GM23338 (cell line): ENCODE measurements around the gene CUEDC2. TPM values are rescaled to one million over a fixed set of nuclear protein-coding genes. Genes with fewer than 3 reads are reported as not detected.

Experiments
- ATAC-seq: fragments of 200-7000 bp; cut with Tn5 transposase; 3 replicates; pipeline ENCODE4 v1.9.1; 2020
- DNase-seq: peaks from one replicate; pipeline ENCODE4 v3.0.0-alpha.2; 2015; ENCODE audit warnings: low spot score
- H2AFZ ChIP-seq: fragments of 200-600 bp; sonication (generic); 2 replicates; pipeline ENCODE4 v1.8.0; 2016; ENCODE audit warnings: antibody characterized with exemption, mild to moderate bottlenecking, moderate library complexity
- H3F3A ChIP-seq: fragments of 200-600 bp; sonication (generic); replicated peaks from 2 replicates; pipeline ENCODE4 v1.8.0; 2017; ENCODE audit warnings: antibody characterized with exemption, mixed run types, low read depth
- H3K27ac ChIP-seq: fragments of 200-600 bp; sonication (generic); 2 replicates; pipeline ENCODE4 v1.6.1; 2016; ENCODE audit warnings: low read depth
- H3K27me3 ChIP-seq: fragments of 200-600 bp; sonication (generic); 2 replicates; pipeline ENCODE4 v1.8.0; 2016; ENCODE audit warnings: mild to moderate bottlenecking, mixed run types, moderate library complexity; ENCODE audit not compliant: insufficient read depth
- H3K36me3 ChIP-seq: fragments of 200-600 bp; sonication (generic); 2 replicates; pipeline ENCODE4 v1.8.0; 2016; ENCODE audit warnings: mild to moderate bottlenecking; ENCODE audit not compliant: insufficient read depth
- H3K4me1 ChIP-seq: fragments of 200-600 bp; sonication (generic); 2 replicates; pipeline ENCODE4 v1.8.0; 2016; ENCODE audit warnings: mild to moderate bottlenecking, moderate library complexity; ENCODE audit not compliant: insufficient read depth
- H3K4me2 ChIP-seq: fragments of 200-600 bp; sonication (generic); 2 replicates; pipeline ENCODE4 v1.7.1; 2017; ENCODE audit warnings: mixed run types
- H3K4me3 ChIP-seq: fragments of 200-600 bp; sonication (generic); 2 replicates; pipeline ENCODE4 v1.6.1; 2016; ENCODE audit warnings: mixed run types
- H3K79me2 ChIP-seq: fragments of 200-600 bp; sonication (generic); replicated peaks from 2 replicates; pipeline ENCODE4 v1.8.0; 2017; ENCODE audit warnings: mild to moderate bottlenecking; ENCODE audit not compliant: insufficient read depth
- H3K9me2 ChIP-seq: fragments of 200-600 bp; sonication (generic); 2 replicates; pipeline ENCODE4 v1.8.0; 2017; ENCODE audit not compliant: insufficient read depth
- H4K20me1 ChIP-seq: fragments of 200-600 bp; sonication (generic); replicated peaks from 2 replicates; pipeline ENCODE4 v1.8.0; 2017; ENCODE audit warnings: mild to moderate bottlenecking; ENCODE audit not compliant: insufficient read depth
- H3K27ac Mint-ChIP-seq: 2 replicates; pipeline ENCODE4 v1.8.0; 2020; ENCODE audit warnings: inconsistent platforms, mild to moderate bottlenecking, moderate library complexity, mixed read lengths
- H3K27me3 Mint-ChIP-seq: 3 replicates; pipeline ENCODE4 v1.8.0; 2022; ENCODE audit warnings: low read depth, mild to moderate bottlenecking, moderate library complexity, mixed read lengths, inconsistent platforms; ENCODE audit not compliant: insufficient read depth, poor library complexity
- H3K36me3 Mint-ChIP-seq: 3 replicates; pipeline ENCODE4 v1.8.0; 2021; ENCODE audit warnings: low read depth, mild to moderate bottlenecking, inconsistent platforms, moderate library complexity, mixed read lengths
- H3K4me1 Mint-ChIP-seq: 3 replicates; pipeline ENCODE4 v1.8.0; 2020; ENCODE audit warnings: mild to moderate bottlenecking, inconsistent platforms, mixed read lengths
- H3K4me3 Mint-ChIP-seq: 3 replicates; pipeline ENCODE4 v1.8.0; 2021; ENCODE audit warnings: moderate library complexity, mild to moderate bottlenecking, inconsistent platforms, mixed read lengths
- H3K9me3 Mint-ChIP-seq: 3 replicates; pipeline ENCODE4 v1.8.0; 2020; ENCODE audit warnings: moderate library complexity, mild to moderate bottlenecking, inconsistent platforms, mixed read lengths
- CREB1 ChIP-seq: fragments of 250-450 bp; sonication (Bioruptor Pico); IDR thresholded peaks from 2 replicates; pipeline ENCODE4 v1.5.0; 2020; ENCODE audit warnings: low read depth, mild to moderate bottlenecking, moderate library complexity
- CTCF ChIP-seq, 2 experiments: fragments of 200-600 bp in 1 of 2; sonication (generic) in 1 of 2; conservative IDR thresholded peaks; 2 replicates each; pipeline versions ENCODE4 v1.5.1 to v1.6.1; 2016 to 2017; ENCODE audit warnings: antibody characterized with exemption in 2 of 2, low read depth in 2 of 2, mild to moderate bottlenecking in 2 of 2, moderate library complexity in 1 of 2
- ETS1 ChIP-seq: IDR thresholded peaks from 2 replicates; pipeline ENCODE4 v1.6.1; 2016; ENCODE audit warnings: antibody characterized with exemption
- EZH2 ChIP-seq: fragments of 200-600 bp; sonication (generic); IDR thresholded peaks from one replicate; pipeline ENCODE4 v1.8.0; 2017; ENCODE audit warnings: antibody characterized with exemption, mild to moderate bottlenecking, low read depth; ENCODE audit not compliant: unreplicated experiment
- EZH2phosphoT487 ChIP-seq: fragments of 200-600 bp; sonication (generic); IDR thresholded peaks from one replicate; pipeline ENCODE4 v1.8.1; 2018; ENCODE audit warnings: antibody characterized with exemption; ENCODE audit not compliant: unreplicated experiment
- JUNB ChIP-seq: IDR thresholded peaks from one replicate; pipeline ENCODE4 v1.6.1; 2016; ENCODE audit warnings: antibody characterized with exemption; ENCODE audit not compliant: unreplicated experiment
- NANOG ChIP-seq: IDR thresholded peaks from 2 replicates; pipeline ENCODE4 v1.6.1; 2016; ENCODE audit warnings: antibody characterized with exemption, borderline replicate concordance
- POLR2AphosphoS5 ChIP-seq: IDR thresholded peaks from 2 replicates; pipeline ENCODE4 v1.6.1; 2016; ENCODE audit warnings: antibody characterized with exemption, low read depth
- REST ChIP-seq: IDR thresholded peaks from one replicate; pipeline ENCODE4 v1.6.1; 2018; ENCODE audit warnings: antibody characterized with exemption; ENCODE audit not compliant: unreplicated experiment
- STAT1 ChIP-seq: IDR thresholded peaks from one replicate; pipeline ENCODE4 v1.6.1; 2016; ENCODE audit warnings: antibody characterized with exemption; ENCODE audit not compliant: unreplicated experiment
- ZNF114 ChIP-seq: fragments of 250-450 bp; sonication (Bioruptor Pico); IDR thresholded peaks from 2 replicates; pipeline ENCODE4 v1.5.0; 2020; ENCODE audit warnings: mild to moderate bottlenecking, moderate library complexity
- ZNF331 ChIP-seq: fragments of 250-450 bp; sonication (Bioruptor Pico); IDR thresholded peaks from 2 replicates; pipeline ENCODE4 v1.5.0; 2020; ENCODE audit warnings: low read depth, mild to moderate bottlenecking, moderate library complexity
- ZNF462 ChIP-seq: fragments of 250-450 bp; sonication (Bioruptor Pico); IDR thresholded peaks from 2 replicates; pipeline ENCODE4 v1.5.0; 2020; ENCODE audit warnings: mild to moderate bottlenecking, moderate library complexity
- polyA plus RNA-seq: library from polyadenylated mRNA; unstranded; fragments of >200 nt; fragmentation: Nextera tagmentation; extraction: Ambion mirVana; gene quantifications from 2 replicates; pipeline ENCODE4 v1.2.1, GENCODE V29; 2016
- total RNA-seq: library from RNA; depleted of rRNA; stranded (reverse); fragments of >200 nt; shearing (Covaris generic); gene quantifications from 2 replicates; pipeline ENCODE4 v1.2.3, GENCODE V29; 2014

The CUEDC2 gene
- total and polyA plus RNA-seq, 2 experiments from 2014 or later: 39.2 to 47.3 TPM

- TF ChIP-seq ETS1 (no peak), EZH2 (no peak), CREB1 (CRISPR knock-in tag) (no peak), CTCF (conservative IDR thresholded peaks at IDR 0.05; ENCODE audit: low read depth in 2 of 2) (no peak), STAT1 (no peak), REST (no peak), NANOG (no peak), POLR2AphosphoS5 (no peak), ZNF462 (CRISPR knock-in tag) (no peak), EZH2phosphoT487 (no peak), ZNF114 (no peak), JUNB (no peak), ZNF331 (CRISPR knock-in tag) (no peak)
- Mint-ChIP-seq H3K27me3 (peaks cover 47% of the 10 kb centered on the region), H3K36me3 (no peaks in the 10 kb centered on the region; the same call in 2 of the 3 replicates), H3K4me1 (peaks cover 21% of the 10 kb centered on the region), H3K27ac (no peak overlapping the region), H3K9me3 (no peaks in the 10 kb centered on the region), H3K4me3 (no peak overlapping the region)
- H3K4me2 ChIP-seq: no peak overlapping the region
- no peak overlapping the region for H3K4me3 ChIP-seq
- H2AFZ ChIP-seq: no peak overlapping the region
- no peak for DNase-seq
- no peaks in the 10 kb centered on the region for H3K79me2 ChIP-seq
- peaks cover 16% of the 10 kb centered on the region; the same call in 1 of the 2 replicates for H3K4me1 ChIP-seq
- no peaks in the 10 kb centered on the region for H3K36me3 ChIP-seq
- H3F3A ChIP-seq: no peaks in the 10 kb centered on the region
- H3K27ac ChIP-seq: no peak overlapping the region
- H3K9me2 ChIP-seq: no peaks in the 10 kb centered on the region
- peaks cover 56% of the 10 kb centered on the region for H3K27me3 ChIP-seq
- H4K20me1 ChIP-seq: no peaks in the 10 kb centered on the region; the same call in 1 of the 2 replicates
- ATAC-seq: no peak
These were observed 5.1 kb upstream of the CUEDC2 start for GRCh38 chr10:102437515-102437914.
